ENCODE measurements around the gene FAM209A.
"Not testable (repeated sequence)": the region's sequence is repeated elsewhere in the genome, so short reads cannot be mapped to it uniquely, and the experiment has no call there.

FAM209A gene

GRCh38 chr20:56542489-56543030, 18.0 kb downstream of the FAM209A start:
- H3K36me3 ChIP-seq (ENCODE audit: insufficient read depth, low read length): no peaks in the 10 kb centered on the region
- no peaks in the 10 kb centered on the region for H3K4me1 ChIP-seq (ENCODE audit: insufficient read depth, low read length)
- H3K27ac ChIP-seq (ENCODE audit: low read depth, low read length): no peak overlapping the region
- no peak overlapping the region for H3K9ac ChIP-seq (ENCODE audit: low read length)
- no peaks in the 10 kb centered on the region for H3K27me3 ChIP-seq (ENCODE audit: control insufficient read depth in 1 of 2, insufficient read depth in 2 of 2, low read length in 2 of 2)
- H3K4me3 ChIP-seq (ENCODE audit: low read depth in 1 of 2, low read length in 2 of 2): no peak overlapping the region
- H3K9me3 ChIP-seq (ENCODE audit: low read length): no peaks in the 10 kb centered on the region

GRCh38 chr20:56551571-56551970, 27.0 kb downstream of the FAM209A start:
- Histone ChIP-seq H3K9ac (ENCODE audit: low read length) (no peak overlapping the region), H3K36me3 (ENCODE audit: insufficient read depth, low read length) (no peaks in the 10 kb centered on the region), H3K27me3 (ENCODE audit: control insufficient read depth in 1 of 2, insufficient read depth in 2 of 2, low read length in 2 of 2) (no peaks in the 10 kb centered on the region), H3K4me3 (ENCODE audit: low read depth in 1 of 2, low read length in 2 of 2) (no peak overlapping the region), H3K9me3 (ENCODE audit: low read length) (no peaks in the 10 kb centered on the region), H3K4me1 (ENCODE audit: insufficient read depth, low read length) (peaks cover 6% of the 10 kb centered on the region), H3K27ac (ENCODE audit: low read depth, low read length) (no peak overlapping the region)

GRCh38 chr20:56552911-56553629, 28.5 kb downstream of the FAM209A start:
- Histone ChIP-seq H3K4me1 (ENCODE audit: insufficient read depth, low read length) (peaks cover 6% of the 10 kb centered on the region), H3K36me3 (ENCODE audit: insufficient read depth, low read length) (no peaks in the 10 kb centered on the region), H3K27ac (ENCODE audit: low read depth, low read length) (no peak overlapping the region)

GRCh38 chr20:56554869-56555268, 30.3 kb downstream of the FAM209A start:
- Histone ChIP-seq H3K9ac (ENCODE audit: low read length) (no peak overlapping the region), H3K4me1 (ENCODE audit: insufficient read depth, low read length) (peaks cover 6% of the 10 kb centered on the region), H3K4me3 (ENCODE audit: low read depth in 1 of 2, low read length in 2 of 2) (no peak overlapping the region), H3K27ac (ENCODE audit: low read depth, low read length) (no peak overlapping the region), H3K36me3 (ENCODE audit: insufficient read depth, low read length) (no peaks in the 10 kb centered on the region), H3K27me3 (ENCODE audit: control insufficient read depth in 1 of 2, insufficient read depth in 2 of 2, low read length in 2 of 2) (no peaks in the 10 kb centered on the region), H3K9me3 (ENCODE audit: low read length) (no peaks in the 10 kb centered on the region)

More at GRCh38 chr20:56552911-56553629, 28.5 kb downstream of the FAM209A start:
- H3K27me3 ChIP-seq (ENCODE audit: control insufficient read depth in 1 of 2, insufficient read depth in 2 of 2, low read length in 2 of 2): no peaks in the 10 kb centered on the region
- no peaks in the 10 kb centered on the region for H3K9me3 ChIP-seq (ENCODE audit: low read length)
- no peak overlapping the region for H3K4me3 ChIP-seq (ENCODE audit: low read depth in 1 of 2, low read length in 2 of 2)
- H3K9ac ChIP-seq (ENCODE audit: low read length): no peak overlapping the region

- H3K9me3 ChIP-seq (ENCODE audit: low read length): no peaks in the 10 kb centered on the region
- peaks cover 6% of the 10 kb centered on the region for H3K4me1 ChIP-seq (ENCODE audit: insufficient read depth, low read length)
- no peak overlapping the region for H3K4me3 ChIP-seq (ENCODE audit: low read depth in 1 of 2, low read length in 2 of 2)
- H3K27me3 ChIP-seq (ENCODE audit: control insufficient read depth in 1 of 2, insufficient read depth in 2 of 2, low read length in 2 of 2): no peaks in the 10 kb centered on the region
- H3K27ac ChIP-seq (ENCODE audit: low read depth, low read length): no peak overlapping the region
- H3K36me3 ChIP-seq (ENCODE audit: insufficient read depth, low read length): no peaks in the 10 kb centered on the region
- H3K9ac ChIP-seq (ENCODE audit: low read length): no peak overlapping the region
These were observed 34.4 kb downstream of the FAM209A start for GRCh38 chr20:56558968-56559367.

- not testable (repeated sequence) for H3K9me3 ChIP-seq (ENCODE audit: low read length); H3K36me3 ChIP-seq (ENCODE audit: insufficient read depth, low read length); H3K27me3 ChIP-seq (ENCODE audit: control insufficient read depth in 1 of 2, insufficient read depth in 2 of 2, low read length in 2 of 2); H3K4me1 ChIP-seq (ENCODE audit: insufficient read depth, low read length); H3K9ac ChIP-seq (ENCODE audit: low read length); H3K4me3 ChIP-seq (ENCODE audit: low read depth in 1 of 2, low read length in 2 of 2); H3K27ac ChIP-seq (ENCODE audit: low read depth, low read length)
These were observed 40.0 kb downstream of the FAM209A start for GRCh38 chr20:56564526-56564925.

GRCh38 chr20:56565511-56565910, 41.0 kb downstream of the FAM209A start:
- Histone ChIP-seq H3K9ac (ENCODE audit: low read length) (no peak overlapping the region), H3K4me1 (ENCODE audit: insufficient read depth, low read length) (no peaks in the 10 kb centered on the region), H3K9me3 (ENCODE audit: low read length) (no peaks in the 10 kb centered on the region), H3K27me3 (ENCODE audit: control insufficient read depth in 1 of 2, insufficient read depth in 2 of 2, low read length in 2 of 2) (no peaks in the 10 kb centered on the region), H3K27ac (ENCODE audit: low read depth, low read length) (no peak overlapping the region), H3K36me3 (ENCODE audit: insufficient read depth, low read length) (no peaks in the 10 kb centered on the region), H3K4me3 (ENCODE audit: low read depth in 1 of 2, low read length in 2 of 2) (no peak overlapping the region)

GRCh38 chr20:56566621-56567020, 42.1 kb downstream of the FAM209A start:
- no peaks in the 10 kb centered on the region for H3K9me3 ChIP-seq (ENCODE audit: low read length)
- no peaks in the 10 kb centered on the region for H3K4me1 ChIP-seq (ENCODE audit: insufficient read depth, low read length)
- H3K36me3 ChIP-seq (ENCODE audit: insufficient read depth, low read length): no peaks in the 10 kb centered on the region
- H3K27me3 ChIP-seq (ENCODE audit: control insufficient read depth in 1 of 2, insufficient read depth in 2 of 2, low read length in 2 of 2): no peaks in the 10 kb centered on the region
- H3K9ac ChIP-seq (ENCODE audit: low read length): no peak overlapping the region
- no peak overlapping the region for H3K4me3 ChIP-seq (ENCODE audit: low read depth in 1 of 2, low read length in 2 of 2)
- H3K27ac ChIP-seq (ENCODE audit: low read depth, low read length): no peak overlapping the region

- Histone ChIP-seq H3K9me3 (ENCODE audit: low read length) (no peaks in the 10 kb centered on the region), H3K27me3 (ENCODE audit: control insufficient read depth in 1 of 2, insufficient read depth in 2 of 2, low read length in 2 of 2) (no peaks in the 10 kb centered on the region)
These were observed 46.3 kb downstream of the FAM209A start for GRCh38 chr20:56570832-56571231.

GRCh38 chr20:56572172-56572571, 47.6 kb downstream of the FAM209A start:
- no peaks in the 10 kb centered on the region for H3K27me3 ChIP-seq (ENCODE audit: control insufficient read depth in 1 of 2, insufficient read depth in 2 of 2, low read length in 2 of 2)
- no peaks in the 10 kb centered on the region for H3K36me3 ChIP-seq (ENCODE audit: insufficient read depth, low read length)
- H3K4me3 ChIP-seq (ENCODE audit: low read depth in 1 of 2, low read length in 2 of 2): no peak overlapping the region
- no peaks in the 10 kb centered on the region for H3K4me1 ChIP-seq (ENCODE audit: insufficient read depth, low read length)
- no peaks in the 10 kb centered on the region for H3K9me3 ChIP-seq (ENCODE audit: low read length)
- H3K9ac ChIP-seq (ENCODE audit: low read length): no peak overlapping the region
- no peak overlapping the region for H3K27ac ChIP-seq (ENCODE audit: low read depth, low read length)

More at GRCh38 chr20:56570832-56571231, 46.3 kb downstream of the FAM209A start:
- Histone ChIP-seq H3K9ac (ENCODE audit: low read length) (no peak overlapping the region), H3K27ac (ENCODE audit: low read depth, low read length) (no peak overlapping the region), H3K4me1 (ENCODE audit: insufficient read depth, low read length) (no peaks in the 10 kb centered on the region), H3K36me3 (ENCODE audit: insufficient read depth, low read length) (no peaks in the 10 kb centered on the region), H3K4me3 (ENCODE audit: low read depth in 1 of 2, low read length in 2 of 2) (no peak overlapping the region)

- Histone ChIP-seq H3K27me3 (ENCODE audit: control insufficient read depth in 1 of 2, insufficient read depth in 2 of 2, low read length in 2 of 2) (no peaks in the 10 kb centered on the region), H3K36me3 (ENCODE audit: insufficient read depth, low read length) (no peaks in the 10 kb centered on the region), H3K27ac (ENCODE audit: low read depth, low read length) (no peak overlapping the region), H3K9me3 (ENCODE audit: low read length) (no peaks in the 10 kb centered on the region), H3K4me1 (ENCODE audit: insufficient read depth, low read length) (no peaks in the 10 kb centered on the region), H3K9ac (ENCODE audit: low read length) (no peak overlapping the region), H3K4me3 (ENCODE audit: low read depth in 1 of 2, low read length in 2 of 2) (no peak overlapping the region)
These were observed 49.4 kb downstream of the FAM209A start for GRCh38 chr20:56573986-56574385.

All from muscle layer of colon (tissue), 2 donors.